ENCODE data around the gene TCF3.
A peak's percentile ranks its signal among the peaks of the same experiment; 100 is the strongest.
"Not testable (repeated sequence)": the region's sequence is repeated elsewhere in the genome, so short reads cannot be mapped to it uniquely, and the experiment has no call there.

The TCF3 gene

DNA sequence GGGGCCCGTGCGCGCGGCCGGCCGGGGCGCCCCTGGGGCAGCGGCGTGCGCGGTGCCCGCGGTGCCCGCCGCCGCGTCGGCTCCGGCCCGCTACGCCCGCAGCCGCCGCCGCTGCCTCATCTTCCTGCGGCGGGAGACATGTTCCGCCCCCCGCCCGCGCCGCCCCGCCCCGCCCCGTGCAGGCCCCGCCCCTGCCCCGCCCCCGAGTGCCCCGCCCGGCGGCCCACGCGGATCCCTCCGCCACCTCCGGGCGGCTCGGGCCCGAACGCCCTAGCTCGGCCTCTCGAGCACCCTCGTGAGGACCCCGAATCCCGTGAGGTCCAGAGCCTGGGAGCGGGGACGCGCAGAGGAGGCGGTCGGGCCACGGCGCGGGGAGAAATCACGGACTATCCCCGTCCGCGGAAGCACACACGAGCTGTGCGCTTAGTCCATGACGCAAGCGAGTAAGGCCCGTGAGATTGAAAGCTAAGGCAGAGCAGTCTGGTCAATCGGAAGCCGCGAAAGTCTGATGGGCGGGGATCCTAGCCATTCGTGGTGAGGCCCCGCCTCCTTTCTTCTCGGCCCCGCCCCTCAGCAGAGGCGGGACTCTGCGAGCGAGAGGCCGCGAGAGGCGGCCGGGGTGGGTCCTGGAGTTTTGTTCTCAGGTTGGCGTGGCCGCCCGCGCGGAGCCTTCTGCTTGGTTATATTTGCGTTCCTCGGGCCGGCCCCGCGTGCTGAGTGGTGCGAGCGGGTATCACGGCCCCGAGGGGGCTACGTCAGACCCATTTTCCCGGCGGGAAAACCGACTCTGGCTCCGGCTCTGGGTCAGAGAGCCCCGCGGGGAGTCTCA lies at the start of gene TCF3:
TSS of gene TCF3 (minus strand) at position 145 of the 829 bp plus-strand sequence. CDS start 2,367 bp downstream, outside the sequence.
- DNase-seq: peak; percentile 99

DNA sequence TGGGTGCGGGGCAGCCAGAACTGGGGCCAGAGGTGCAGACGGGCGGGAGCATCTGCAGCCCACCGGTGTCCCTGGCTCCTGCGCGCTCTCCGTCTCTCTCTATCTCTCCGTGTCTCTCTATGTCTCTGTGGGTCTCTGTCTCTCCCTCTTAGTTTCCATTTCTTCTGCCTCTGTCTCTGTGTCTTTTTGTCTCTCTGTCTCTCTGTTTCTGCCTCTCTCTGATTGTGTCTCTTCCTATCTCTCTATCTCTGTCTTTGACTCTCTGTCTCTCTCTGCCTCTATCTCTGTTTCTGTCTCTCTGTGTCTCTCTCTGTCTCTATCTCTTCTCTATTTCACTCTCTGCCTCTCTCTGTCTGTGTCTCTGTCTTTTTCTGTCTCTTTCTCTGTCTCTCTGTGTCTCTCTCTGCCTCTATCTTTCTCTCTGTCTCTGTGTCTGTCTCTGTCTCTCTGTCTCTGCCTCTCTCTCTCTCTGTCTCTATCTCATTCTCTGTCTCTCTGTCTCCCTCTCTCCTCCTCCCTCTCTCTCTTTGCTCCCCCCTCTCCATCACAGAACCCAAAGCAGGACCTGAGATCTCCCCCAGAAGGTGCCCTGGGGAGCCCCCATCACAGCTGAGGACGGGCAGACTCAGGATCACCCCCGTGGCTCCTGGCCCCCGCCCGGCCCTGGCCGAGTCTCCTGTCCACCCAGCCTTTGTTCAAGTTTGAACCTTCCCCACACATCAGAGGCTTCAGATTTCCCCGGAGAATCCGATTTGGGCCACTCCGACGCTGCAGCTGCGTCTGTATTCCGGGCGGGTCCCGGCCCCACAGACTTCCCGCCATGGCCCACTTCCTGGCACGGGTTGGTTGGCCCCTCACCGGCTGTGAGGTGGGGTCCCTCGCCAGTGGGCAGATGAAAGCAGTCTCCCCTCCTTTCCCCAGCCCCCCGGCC lies 48.6 kb upstream of the TCF3 start:
- DNase-seq: no peak

DNA sequence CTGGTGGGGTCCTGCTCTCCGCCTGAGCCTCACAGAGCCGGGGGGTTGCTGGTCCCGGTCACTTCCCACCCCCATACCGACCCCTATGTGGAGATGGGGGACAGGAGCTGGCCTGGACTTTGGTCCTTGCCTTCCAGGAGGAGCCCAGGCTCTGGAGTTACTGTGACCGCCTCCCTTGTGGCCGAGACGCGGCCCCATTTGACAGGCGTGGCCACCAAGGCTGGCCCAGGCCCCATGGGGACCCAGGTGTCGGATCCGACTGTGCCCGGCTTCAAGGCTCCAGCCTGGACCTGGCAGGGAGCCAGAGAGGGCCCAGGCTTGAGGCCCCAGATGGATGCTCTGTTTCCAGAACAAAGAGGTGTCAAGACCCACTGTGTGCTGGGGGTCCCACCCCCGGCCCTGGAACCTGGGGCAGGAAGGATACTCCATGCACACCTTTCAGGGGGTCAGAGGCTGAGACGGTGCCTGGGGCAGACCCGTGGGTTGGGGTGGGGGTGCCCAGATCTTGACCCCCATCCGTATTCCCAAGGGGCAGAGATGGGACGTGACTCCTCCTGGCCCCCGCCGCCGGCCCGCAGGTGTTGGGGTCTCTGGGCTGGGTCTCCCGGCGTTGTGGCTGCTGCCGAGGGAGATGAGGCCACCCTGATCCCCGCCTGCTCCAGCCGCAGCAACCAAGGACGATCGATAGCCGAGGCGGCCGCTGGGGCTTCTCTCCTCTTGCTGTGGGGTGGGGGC lies 47.8 kb upstream of the TCF3 start:
- no peak for DNase-seq

DNA sequence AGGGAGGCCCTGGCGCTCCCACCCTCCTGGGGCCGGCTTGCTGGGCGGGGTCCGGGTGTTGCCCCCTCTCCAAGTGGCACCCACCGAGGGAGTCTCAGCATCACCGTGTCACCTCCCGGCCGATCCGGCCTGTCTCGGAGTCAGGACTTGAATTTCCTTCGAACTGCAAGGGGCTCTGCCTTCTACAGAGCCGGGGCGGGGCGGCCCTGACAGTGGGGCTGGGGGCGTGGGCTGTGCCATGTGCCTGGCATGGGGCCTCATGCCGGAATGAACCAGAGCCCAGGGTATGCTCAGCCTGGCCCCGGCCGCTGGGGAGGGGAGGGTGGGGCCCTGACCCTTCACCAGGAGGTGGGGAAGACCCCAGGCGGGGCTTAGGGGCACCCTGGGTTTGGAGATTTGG lies 47.0 kb upstream of the TCF3 start:
- no peak for DNase-seq

DNA sequence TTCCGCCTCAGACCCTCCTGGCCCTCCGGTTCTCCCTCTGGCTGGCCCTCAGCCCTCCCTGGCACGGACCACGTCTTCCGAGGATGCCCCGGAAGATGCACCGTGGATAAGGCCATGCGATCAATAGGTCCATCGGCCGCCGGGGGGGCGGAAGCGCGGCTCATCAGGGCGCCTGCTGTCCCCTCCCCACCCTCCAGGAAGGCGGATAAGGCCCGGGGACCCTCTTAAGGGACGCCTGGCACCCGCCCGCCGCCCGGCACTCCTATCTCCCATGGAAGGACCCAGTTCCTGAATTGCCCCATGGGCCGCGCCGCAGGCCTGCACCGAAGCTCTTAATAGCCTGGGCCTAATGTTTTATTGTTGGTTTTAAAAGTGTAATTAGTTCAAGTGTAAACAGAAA lies 46.2 kb upstream of the TCF3 start:
- DNase-seq: no peak

DNA sequence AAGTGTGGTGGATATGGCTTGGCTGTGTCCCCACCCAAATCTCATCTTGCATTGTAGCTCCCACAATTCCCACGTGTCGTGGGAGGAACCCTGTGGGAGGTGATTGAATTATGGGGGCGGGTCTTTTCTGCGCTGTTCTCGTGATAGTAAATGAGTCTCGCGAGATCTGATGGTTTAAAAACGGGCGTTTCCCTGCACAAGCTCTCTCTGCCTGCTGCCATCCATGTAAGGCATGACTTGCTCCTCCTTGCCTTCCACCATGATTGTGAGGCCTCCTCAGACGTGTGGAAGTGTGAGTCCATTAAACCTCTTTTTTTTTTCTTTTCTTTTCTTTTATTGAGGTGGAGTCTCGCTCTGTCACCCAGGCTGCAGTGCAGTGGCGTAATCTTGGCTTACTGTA lies 43.1 kb upstream of the TCF3 start:
- not testable (repeated sequence) for DNase-seq

DNA sequence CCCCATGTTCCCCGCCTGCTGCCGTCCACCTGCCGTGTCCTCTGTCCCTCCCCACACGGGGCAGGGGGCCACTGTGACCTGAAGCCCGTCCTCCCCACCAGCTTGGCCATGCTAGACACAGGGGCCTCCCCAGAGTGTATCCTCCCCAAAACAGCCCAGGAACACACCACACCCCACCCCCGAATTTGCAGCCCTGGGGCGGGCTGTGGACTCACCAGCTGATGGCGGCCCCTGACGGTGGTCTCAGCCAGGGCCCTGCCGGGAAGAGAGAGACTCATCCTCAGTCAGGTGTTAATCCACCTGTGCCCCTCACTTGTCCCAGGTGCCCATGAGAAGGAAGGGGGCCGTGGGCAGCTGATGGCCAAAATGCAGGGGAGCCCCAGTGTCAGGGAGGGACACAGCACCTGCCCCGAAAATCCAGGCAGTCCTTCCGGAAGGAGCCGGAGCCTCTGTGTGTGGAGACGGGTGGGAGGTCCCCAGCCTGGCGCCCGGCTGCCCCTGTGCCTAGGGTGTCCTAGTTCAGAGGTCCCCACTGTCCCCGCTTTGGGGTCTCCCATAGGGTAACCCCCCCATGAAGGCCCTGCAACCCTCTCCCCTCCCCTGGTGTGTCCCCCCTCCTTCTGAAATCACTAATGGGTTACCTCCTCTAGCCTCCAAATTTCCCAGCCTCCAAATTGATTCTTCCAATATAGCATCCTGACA lies 39.3 kb upstream of the TCF3 start:
- DNase-seq: no peak

DNA sequence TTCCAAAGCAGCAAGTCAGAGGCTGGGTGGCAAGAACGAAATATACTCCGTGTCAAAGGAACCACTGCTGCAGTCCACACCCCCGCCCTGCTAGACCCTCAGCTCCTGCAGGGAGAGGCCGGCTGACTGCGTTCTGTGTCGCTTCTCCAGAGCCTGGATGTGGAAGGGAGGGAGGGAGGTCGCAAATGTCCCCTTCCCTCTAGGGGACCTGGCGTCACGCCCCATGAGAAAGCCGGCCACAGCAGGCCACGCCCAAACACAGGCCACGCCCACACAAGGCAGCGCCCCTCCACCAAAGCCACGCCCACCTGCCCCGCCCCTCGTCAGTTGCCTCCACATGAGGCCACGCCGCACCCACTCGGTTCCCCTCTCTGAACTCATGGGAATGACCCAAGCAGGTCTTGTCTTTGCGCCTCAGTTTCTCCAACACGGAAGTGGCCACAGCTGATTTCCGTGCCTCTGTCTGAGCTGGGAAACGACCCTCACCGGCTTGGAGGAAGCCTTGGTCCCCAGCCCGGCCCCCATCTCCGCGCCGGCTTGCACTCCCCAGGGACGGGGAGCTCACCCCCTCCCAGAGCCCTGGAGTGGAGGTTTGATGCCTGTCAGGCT lies 38.4 kb upstream of the TCF3 start:
- DNase-seq: peak; percentile 53

DNA sequence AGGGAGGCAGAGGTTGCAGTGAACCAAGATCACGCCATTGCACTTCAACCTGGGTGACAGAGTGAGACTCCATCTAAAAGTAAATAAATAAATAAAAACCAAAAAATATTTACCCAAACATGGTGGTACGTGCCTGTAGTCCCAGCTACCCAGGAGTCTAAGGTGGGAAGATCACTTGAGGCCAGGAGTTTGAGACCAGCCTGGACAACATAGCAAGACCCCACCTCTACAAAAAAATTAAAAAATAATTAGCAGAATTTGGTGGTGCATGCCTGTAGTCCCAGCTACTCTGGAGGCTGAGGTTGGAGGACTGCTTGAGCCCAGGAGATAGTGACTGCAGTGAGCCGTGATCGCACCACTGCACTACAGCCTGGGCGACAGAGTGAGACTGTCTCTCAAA lies 33.4 kb upstream of the TCF3 start:
- DNase-seq: not testable (repeated sequence)

DNA sequence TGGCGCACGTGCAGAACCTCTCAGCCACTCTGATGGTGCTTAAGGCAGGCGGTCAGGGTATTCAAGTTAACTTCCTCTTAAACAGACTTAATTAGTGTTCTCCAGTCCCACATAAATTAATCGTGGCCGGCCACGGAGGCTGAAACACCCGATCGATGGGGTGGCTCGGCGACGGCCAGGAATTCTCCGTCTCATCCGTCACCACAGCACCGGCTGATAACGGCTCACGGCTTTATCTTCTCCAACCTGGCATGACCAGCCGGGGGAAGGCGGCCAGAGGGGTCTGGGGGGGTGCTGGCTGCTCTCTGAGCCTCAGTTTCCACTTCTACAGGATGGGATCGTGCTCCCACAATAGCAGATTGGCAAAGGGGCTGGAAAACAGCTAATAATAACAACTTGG lies 32.6 kb upstream of the TCF3 start:
- DNase-seq: no peak

DNA sequence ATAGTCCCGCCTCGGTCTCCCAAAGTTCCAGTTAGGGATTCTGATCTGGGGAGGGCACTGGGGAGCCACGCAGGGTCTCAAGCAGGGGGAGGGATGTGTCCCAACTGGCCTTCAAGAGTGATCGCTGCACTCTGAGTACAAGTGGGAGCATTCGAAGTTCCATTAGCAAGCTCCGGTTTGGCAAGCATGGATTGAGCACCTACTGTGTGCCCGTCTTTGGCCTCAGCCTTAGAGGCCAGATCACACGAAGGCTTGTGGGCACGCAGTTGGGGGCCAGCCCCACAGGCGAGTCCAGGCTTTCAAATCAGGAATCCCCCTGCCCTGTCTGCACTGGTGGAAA lies 32.1 kb upstream of the TCF3 start:
- DNase-seq: no peak

DNA sequence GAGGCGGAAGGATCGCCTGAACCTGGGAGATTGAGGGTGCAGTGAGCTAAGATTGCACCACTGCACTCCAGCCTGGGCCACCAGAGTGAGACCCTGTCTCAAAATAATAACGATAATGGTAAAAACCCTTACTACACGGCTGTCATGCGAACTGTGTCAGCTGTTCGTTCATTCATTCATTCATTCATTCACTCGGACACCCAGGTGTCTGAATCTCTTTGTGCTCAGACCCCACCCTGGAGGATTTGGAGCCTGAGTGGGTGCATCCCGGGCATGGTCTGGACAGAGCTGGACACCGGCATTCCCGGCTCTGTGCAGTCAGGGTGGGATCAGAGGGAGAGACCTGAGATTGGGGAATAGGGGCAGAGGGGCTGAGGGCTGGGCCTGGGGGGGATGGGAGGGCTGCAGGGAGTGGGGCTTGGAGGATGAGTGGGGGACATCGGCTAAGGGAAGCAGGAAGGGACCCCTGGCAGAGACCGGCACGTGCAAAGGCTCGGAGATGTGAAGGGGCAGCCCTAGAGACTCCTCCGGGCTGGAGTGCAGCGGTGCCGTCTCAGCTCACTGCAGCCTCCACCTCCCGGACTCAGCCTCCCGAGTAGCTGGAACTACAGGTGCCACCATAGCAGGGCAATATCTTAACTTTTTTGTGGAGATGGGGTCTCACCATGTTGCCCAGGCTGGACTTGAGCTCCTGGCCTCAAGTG lies 31.6 kb upstream of the TCF3 start:
- no peak for DNase-seq

DNA sequence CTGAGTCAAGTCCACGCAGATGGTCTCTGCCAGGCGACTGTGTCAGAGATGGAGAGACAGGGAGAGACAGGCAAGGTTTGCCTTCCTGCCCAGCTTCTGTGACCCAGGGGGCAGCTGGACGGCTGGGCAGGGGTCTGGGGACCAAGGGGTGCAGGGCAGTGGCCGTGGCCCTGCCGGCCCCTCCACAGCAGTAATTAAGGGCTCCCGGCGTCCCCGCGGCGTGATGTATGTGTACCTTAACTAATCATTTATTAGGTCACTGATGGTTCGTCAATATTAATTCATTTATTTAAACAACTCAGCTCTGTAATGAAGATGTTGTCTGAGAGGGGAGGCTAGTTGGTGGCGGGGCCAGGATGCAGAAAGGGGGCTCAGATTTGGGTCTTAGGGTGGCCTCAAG lies 28.6 kb upstream of the TCF3 start:
- no peak for DNase-seq

DNA sequence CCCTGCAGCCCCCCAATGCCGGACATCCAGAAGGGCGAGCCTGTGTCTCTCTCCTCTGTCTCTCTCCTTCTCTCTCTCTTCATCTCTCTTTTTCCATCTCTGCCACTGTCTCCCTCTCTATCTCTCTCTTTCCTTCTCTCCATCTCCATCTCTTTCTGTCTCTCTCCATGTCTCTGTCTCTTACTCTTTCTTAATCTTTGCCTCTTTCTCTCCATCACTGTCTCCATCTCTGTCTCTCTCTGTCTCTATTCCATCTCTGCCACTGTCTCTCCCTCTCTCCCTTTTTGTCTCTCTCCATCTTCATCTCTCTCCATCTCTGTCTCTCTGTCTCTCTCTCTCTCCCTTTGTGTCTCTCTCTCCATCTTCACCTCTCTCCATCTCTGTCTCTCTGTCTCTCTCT lies 25.7 kb upstream of the TCF3 start:
- no peak for DNase-seq

DNA sequence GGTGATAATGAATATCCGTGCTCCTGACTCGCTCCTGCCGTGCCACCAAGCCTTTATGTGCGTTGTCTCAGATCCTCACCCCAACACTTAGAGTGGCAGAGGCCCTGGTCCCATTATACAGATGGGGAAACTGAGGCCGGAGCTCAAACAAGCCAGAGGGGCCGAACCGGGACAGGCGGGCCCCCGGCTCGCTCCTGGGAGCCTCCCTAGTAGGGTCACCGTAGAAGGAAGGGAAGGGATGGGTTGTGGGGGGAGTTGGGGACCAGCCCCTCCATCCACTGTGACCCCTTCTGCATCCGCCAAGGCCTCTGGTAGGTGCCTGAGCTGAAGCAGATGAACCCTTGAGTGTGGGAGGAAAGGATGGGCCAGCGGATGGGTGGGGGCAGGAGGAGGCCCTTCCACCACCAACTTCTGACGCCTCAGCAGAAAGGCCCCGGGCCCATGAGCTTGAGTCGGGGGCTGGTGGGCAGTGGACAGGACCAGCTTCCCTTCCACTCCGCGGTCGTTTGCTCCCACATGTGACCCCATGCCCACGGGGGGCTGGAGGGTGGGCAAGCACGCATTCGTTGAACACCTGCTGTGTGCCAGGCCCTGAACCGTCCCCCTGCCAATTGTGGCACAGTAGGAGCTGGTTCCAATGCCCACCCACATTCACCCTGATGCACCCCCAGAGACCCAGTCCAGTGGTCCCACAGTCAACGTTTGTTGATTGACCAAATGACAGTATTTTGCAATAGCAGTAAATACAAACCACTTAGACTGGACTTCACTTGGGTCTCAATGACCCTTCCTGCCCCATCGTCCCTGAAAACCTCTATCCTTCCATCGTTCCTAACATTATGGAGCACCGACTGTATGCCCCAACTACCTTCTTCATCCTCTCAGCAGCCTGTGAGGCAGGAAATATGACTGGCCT lies 24.2 kb upstream of the TCF3 start:
- DNase-seq: no peak

DNA sequence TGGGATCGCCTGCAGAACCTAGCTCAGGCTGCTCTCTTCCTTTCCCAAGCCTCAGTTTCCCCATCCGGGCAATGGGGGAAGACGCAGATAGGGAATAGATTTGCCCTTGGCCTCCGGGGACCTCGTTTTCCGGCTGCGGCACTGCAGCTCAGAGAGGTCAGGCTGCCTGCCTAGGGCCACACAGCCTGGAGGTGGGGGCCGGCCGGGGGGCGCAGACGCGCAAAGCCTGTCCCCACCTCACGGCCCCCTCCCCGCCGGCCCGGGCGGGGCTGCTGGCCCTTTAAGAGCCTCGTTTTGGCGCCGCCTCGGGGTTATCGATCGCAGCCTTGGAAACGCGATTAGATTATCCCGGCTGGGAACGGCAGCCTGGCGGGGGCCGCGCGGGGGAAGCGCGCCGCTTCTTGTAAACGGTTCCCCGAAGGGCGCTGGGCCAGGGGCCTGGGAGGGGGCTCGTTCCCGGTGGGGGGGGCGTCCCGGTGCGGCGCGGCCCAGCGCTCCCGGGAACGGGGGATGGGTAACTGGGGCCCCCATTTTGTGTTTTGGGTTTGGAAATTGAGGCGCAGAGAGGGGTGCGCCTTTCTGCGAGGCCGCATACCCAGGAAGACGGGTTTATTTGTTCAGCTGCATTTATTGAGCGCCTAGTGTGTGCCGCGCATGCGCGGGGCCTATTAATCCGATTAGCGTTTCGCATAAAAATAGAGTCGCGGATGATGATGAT lies 23.4 kb upstream of the TCF3 start:
- no peak for DNase-seq

DNA sequence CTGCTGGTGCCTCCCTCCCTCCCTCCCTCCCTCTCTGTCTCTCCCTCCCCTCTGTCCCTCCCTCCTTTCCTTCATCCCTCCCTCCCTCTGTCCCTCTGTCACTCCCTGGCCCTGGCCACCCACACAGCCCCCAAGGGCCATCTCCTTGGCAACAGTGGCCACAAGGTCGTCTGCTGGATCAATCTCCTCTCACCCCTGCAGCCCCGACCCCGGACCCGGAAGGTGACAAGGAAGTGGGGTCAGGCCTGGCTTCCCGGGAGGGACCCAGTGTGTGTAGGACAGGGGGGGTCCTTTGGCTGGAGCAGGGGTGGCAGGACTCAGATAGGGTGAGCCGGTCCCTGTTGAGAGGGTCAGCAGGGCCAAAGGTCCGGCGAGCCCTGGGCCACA lies 21.9 kb upstream of the TCF3 start:
- DNase-seq: no peak

DNA sequence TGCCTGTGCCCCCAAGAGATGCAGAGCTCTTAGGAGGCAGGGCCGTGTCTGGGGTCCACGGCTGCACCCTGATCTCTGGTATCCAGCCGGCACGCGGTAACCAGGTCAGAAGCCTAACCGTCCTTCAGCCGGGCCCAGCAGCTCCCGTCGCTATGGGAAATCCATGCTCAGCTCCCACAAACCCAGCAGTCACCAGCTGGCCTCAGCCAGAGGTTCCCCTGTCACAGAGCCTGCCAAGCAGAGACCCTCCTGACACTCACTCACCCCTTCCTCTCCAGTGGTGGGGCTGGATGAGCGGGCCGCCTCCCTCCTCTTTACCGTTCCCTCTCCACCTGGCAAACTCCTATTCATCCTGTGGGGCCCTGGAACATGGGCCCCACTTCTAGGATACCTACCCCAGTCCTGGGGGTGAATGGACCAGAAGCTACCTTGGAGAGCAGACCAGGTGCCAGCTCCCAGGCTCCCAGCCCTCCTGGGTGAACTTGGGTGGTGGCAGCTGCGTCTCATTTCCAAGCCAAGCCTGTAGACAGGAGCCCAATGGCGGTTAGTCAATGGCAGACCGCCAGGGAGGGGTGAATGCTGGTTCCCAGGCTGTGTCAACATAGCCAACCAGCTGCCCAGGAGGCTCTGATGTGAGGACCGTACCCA lies 21.4 kb upstream of the TCF3 start:
- DNase-seq: no peak

Measured in CD4-positive, alpha-beta T cell treated with Interleukin-15 for 1 hour (primary cell).